ENCODE measurements around the gene ADAM33. TPM values are rescaled to one million over a fixed set of nuclear protein-coding genes. Genes with fewer than 3 reads are reported as not detected.

ADAM33 gene
- total and polyA plus RNA-seq, 2 of the 13 experiments (the other 11 are each of a cell fraction or from before 2014, with no cell fraction given), result not detected

GRCh38 chr20:3659492-3660261 is 22.1 kb downstream of the ADAM33 start (continued):
- TF ChIP-seq NFKB2 (CRISPR knock-in tag; IDR thresholded peaks at IDR 0.05; ENCODE audit: borderline replicate concordance) (0 out of 2 replicates have a peak, but pooled peaks have one; percentile 27), ZNF724P (CRISPR knock-in tag; IDR thresholded peaks at IDR 0.05; ENCODE audit: borderline replicate concordance) (no peak), SETDB1 (CRISPR knock-in tag; IDR thresholded peaks at IDR 0.05; ENCODE audit: borderline replicate concordance) (no peak), TRIM24 (CRISPR knock-in tag; IDR thresholded peaks at IDR 0.05) (no peak), NR2F1 (CRISPR knock-in tag; IDR thresholded peaks at IDR 0.05) (no peak), ZKSCAN5 (CRISPR knock-in tag; IDR thresholded peaks at IDR 0.05) (no peak), TFDP1 (CRISPR knock-in tag; IDR thresholded peaks at IDR 0.05; ENCODE audit: borderline replicate concordance) (no peak), ZNF329 (CRISPR knock-in tag; IDR thresholded peaks at IDR 0.05; ENCODE audit: low read depth) (no peak), TARDBP (CRISPR knock-in tag; IDR thresholded peaks at IDR 0.05) (no peak), POGZ (CRISPR knock-in tag; IDR thresholded peaks at IDR 0.05) (no peak), ZBTB8A (CRISPR knock-in tag; IDR thresholded peaks at IDR 0.05; ENCODE audit: borderline replicate concordance, low read depth) (no peak)
